MM.1S (cell line): ENCODE measurements around the gene SESTD1.

ENCODE experiments used
- DNase-seq: peaks from one replicate; pipeline ENCODE4 v3.0.0-alpha.2; 2015
- H2AFZ ChIP-seq: fragments of 300-600 bp; sonication (generic); 2 replicates; pipeline ENCODE4 v1.6.0; 2016; ENCODE audit warnings: antibody characterized with exemption, low read length
- H3F3A ChIP-seq: fragments of 300-600 bp; sonication (generic); 2 replicates; pipeline ENCODE4 v1.6.1; 2016; ENCODE audit warnings: mild to moderate bottlenecking, antibody characterized with exemption, low read length, moderate library complexity, mixed read lengths; ENCODE audit not compliant: insufficient read depth
- H3K27ac ChIP-seq: fragments of 300-600 bp; sonication (generic); 2 replicates; pipeline ENCODE4 v1.5.1; 2016; ENCODE audit warnings: mild to moderate bottlenecking, low read length
- H3K27me3 ChIP-seq: fragments of 300-600 bp; sonication (generic); replicated peaks from 2 replicates; pipeline ENCODE4 v1.6.0; 2016; ENCODE audit warnings: low read length; ENCODE audit not compliant: insufficient read depth
- H3K36me3 ChIP-seq: fragments of 300-600 bp; sonication (generic); replicated peaks from 2 replicates; pipeline ENCODE4 v1.6.1; 2016; ENCODE audit warnings: mild to moderate bottlenecking, low read length, mixed read lengths; ENCODE audit not compliant: insufficient read depth
- H3K4me1 ChIP-seq: fragments of 300-600 bp; sonication (generic); 2 replicates; pipeline ENCODE4 v1.6.1; 2016; ENCODE audit warnings: low read length, mixed read lengths
- H3K4me2 ChIP-seq: fragments of 300-600 bp; sonication (generic); 2 replicates; pipeline ENCODE4 v1.6.0; 2016; ENCODE audit warnings: low read depth, low read length
- H3K4me3 ChIP-seq: fragments of 300-600 bp; sonication (generic); 2 replicates; pipeline ENCODE4 v1.5.1; 2016; ENCODE audit warnings: low read length, mixed read lengths
- H3K79me2 ChIP-seq: fragments of 300-600 bp; sonication (generic); 2 replicates; pipeline ENCODE4 v1.6.1; 2016; ENCODE audit warnings: mixed run types, low read length, mixed read lengths
- H3K9ac ChIP-seq: fragments of 300-600 bp; sonication (generic); 2 replicates; pipeline ENCODE4 v1.6.1; 2016; ENCODE audit warnings: low read length, mixed read lengths
- H3K9me2 ChIP-seq: fragments of 300-600 bp; sonication (generic); replicated peaks from 2 replicates; pipeline ENCODE4 v1.6.1; 2016; ENCODE audit warnings: mild to moderate bottlenecking, low read length, mixed read lengths; ENCODE audit not compliant: insufficient read depth
- H3K9me3 ChIP-seq: fragments of 300-600 bp; sonication (generic); replicated peaks from 2 replicates; pipeline ENCODE4 v1.6.1; 2016; ENCODE audit warnings: mild to moderate bottlenecking, low read length, mixed read lengths; ENCODE audit not compliant: insufficient read depth
- H4K20me1 ChIP-seq: fragments of 300-600 bp; sonication (generic); 2 replicates; pipeline ENCODE4 v1.6.1; 2016; ENCODE audit warnings: mild to moderate bottlenecking, low read length, moderate library complexity, mixed read lengths; ENCODE audit not compliant: insufficient read depth
- CTCF ChIP-seq: fragments of 300-600 bp; sonication (generic); IDR thresholded peaks from 2 replicates; pipeline ENCODE4 v1.5.1; 2016; ENCODE audit warnings: antibody characterized with exemption, low read length, mixed read lengths
- EZH2 ChIP-seq: fragments of 300-600 bp; sonication (generic); optimal IDR thresholded peaks from 2 replicates; pipeline ENCODE3; 2017; ENCODE audit warnings: low read depth, mild to moderate bottlenecking, antibody characterized with exemption, low read length, mixed read lengths
- EZH2phosphoT487 ChIP-seq: fragments of 300-600 bp; sonication (generic); IDR thresholded peaks from 2 replicates; pipeline ENCODE4 v1.6.1; 2018; ENCODE audit warnings: antibody characterized with exemption, low read length

Gene SESTD1

GRCh38 chr2:179262077-179262660 lies 2.5 kb downstream of the SESTD1 start:
- Histone ChIP-seq H3K4me1 (peaks cover 7% of the 10 kb centered on the region), H2AFZ (no peak overlapping the region), H4K20me1 (no peaks in the 10 kb centered on the region), H3K4me2 (no peak overlapping the region), H3K27me3 (0 out of 2 replicates have a peak, but pooled peaks cover 3% of the 10 kb centered on the region), H3K4me3 (no peak overlapping the region), H3K36me3 (no peaks in the 10 kb centered on the region), H3K9ac (no peak overlapping the region), H3K9me2 (no peaks in the 10 kb centered on the region), H3K9me3 (no peaks in the 10 kb centered on the region), H3F3A (peaks cover 10% of the 10 kb centered on the region), H3K79me2 (peaks cover 60% of the 10 kb centered on the region), H3K27ac (no peak overlapping the region)
- TF ChIP-seq EZH2 = no peak
- no peak for TF ChIP-seq CTCF
- TF ChIP-seq EZH2phosphoT487 = no peak
- DNase-seq = no peak

- H3K27ac ChIP-seq = no peak overlapping the region
- no peak overlapping the region for H2AFZ ChIP-seq
- peaks cover 7% of the 10 kb centered on the region for H3K4me1 ChIP-seq
- H3K79me2 ChIP-seq = peaks cover 63% of the 10 kb centered on the region
- no peaks in the 10 kb centered on the region for H3K9me2 ChIP-seq
- H3K27me3 ChIP-seq = 0 out of 2 replicates have a peak, but pooled peaks cover 3% of the 10 kb centered on the region
- no peaks in the 10 kb centered on the region for H4K20me1 ChIP-seq
- no peaks in the 10 kb centered on the region for H3K36me3 ChIP-seq
- no peak for DNase-seq
- no peaks in the 10 kb centered on the region for H3K9me3 ChIP-seq
- no peak overlapping the region for H3K4me2 ChIP-seq
- no peak overlapping the region for H3K4me3 ChIP-seq
- H3K9ac ChIP-seq = no peak overlapping the region
- TF ChIP-seq EZH2 (no peak), EZH2phosphoT487 (no peak), CTCF (peak; percentile 20)
- H3F3A ChIP-seq = peaks cover 10% of the 10 kb centered on the region
These were observed 3.3 kb downstream of the SESTD1 start for GRCh38 chr2:179261151-179261825.

- H4K20me1 ChIP-seq = no peaks in the 10 kb centered on the region
- no peak overlapping the region for H3K9ac ChIP-seq
- H3K4me3 ChIP-seq = no peak overlapping the region
- no peak overlapping the region for H2AFZ ChIP-seq
- no peak for DNase-seq
- TF ChIP-seq EZH2phosphoT487 (no peak), EZH2 (no peak), CTCF (no peak)
- no peak overlapping the region for H3K27ac ChIP-seq
- peaks cover 5% of the 10 kb centered on the region for H3F3A ChIP-seq
- no peaks in the 10 kb centered on the region for H3K9me2 ChIP-seq
- peaks cover 7% of the 10 kb centered on the region for H3K4me1 ChIP-seq
- no peaks in the 10 kb centered on the region for H3K36me3 ChIP-seq
- peaks cover 67% of the 10 kb centered on the region for H3K79me2 ChIP-seq
- H3K27me3 ChIP-seq = 0 out of 2 replicates have a peak, but pooled peaks cover 3% of the 10 kb centered on the region
- H3K9me3 ChIP-seq = no peaks in the 10 kb centered on the region
- no peak overlapping the region for H3K4me2 ChIP-seq
These were observed 4.4 kb downstream of the SESTD1 start for GRCh38 chr2:179260224-179260623.
